Measurements from ENCODE around the gene SESN2.

DNA sequence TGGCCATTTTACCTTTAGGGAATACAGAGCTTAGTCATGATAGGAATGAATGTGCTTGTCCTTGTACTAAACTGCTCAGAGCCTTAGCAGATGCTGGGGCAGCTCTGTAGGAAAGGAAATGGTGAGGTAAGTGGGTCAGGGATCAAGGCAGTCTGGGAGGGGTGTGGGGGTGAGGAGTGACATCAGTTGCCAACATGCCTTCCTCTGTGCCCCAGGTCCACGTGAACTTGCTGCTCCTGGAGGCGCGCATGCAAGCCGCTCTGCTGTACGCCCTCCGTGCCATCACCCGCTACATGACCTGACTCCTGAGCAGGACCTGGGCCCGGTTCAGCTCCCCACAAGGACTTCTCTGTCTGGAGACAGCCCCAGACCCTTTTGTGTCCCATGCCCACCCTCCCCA lies 21.2 kb downstream of the SESN2 start:
- TF ChIP-seq ZNF274 (IDR thresholded peaks at IDR 0.05; ENCODE audit: low read depth, low read length) (no peak), YY1 (IDR thresholded peaks at IDR 0.05; ENCODE audit: insufficient read depth, insufficient read length) (no peak), SUZ12 (IDR thresholded peaks at IDR 0.05; ENCODE audit: extremely low read depth, insufficient read depth, insufficient read length) (no peak)
